Tongue (tissue), 3 donors: Measurements from ENCODE around the gene ZNF99. TPM values are rescaled to one million over a fixed set of nuclear protein-coding genes. Genes with fewer than 3 reads are reported as not detected.
"Not testable (repeated sequence)": the region's sequence is repeated elsewhere in the genome, so short reads cannot be mapped to it uniquely, and the experiment has no call there.

Experiments used
- DNase-seq: peaks from one replicate; pipeline ENCODE4 v3.0.0-alpha.2; 2015
- small RNA-seq: library from RNA; depleted of rRNA; stranded (forward); fragments of <200 nt; gene quantifications from one replicate; pipeline ENCODE3, GENCODE V24; 2014; ENCODE audit warnings: low replicate concordance
- total RNA-seq: library from RNA; depleted of rRNA; stranded (reverse); fragments of >200 nt; gene quantifications from one replicate; pipeline ENCODE4 v1.2.3, GENCODE V29; 2014

ZNF99 gene
- total RNA-seq: 0.51 TPM

DNA sequence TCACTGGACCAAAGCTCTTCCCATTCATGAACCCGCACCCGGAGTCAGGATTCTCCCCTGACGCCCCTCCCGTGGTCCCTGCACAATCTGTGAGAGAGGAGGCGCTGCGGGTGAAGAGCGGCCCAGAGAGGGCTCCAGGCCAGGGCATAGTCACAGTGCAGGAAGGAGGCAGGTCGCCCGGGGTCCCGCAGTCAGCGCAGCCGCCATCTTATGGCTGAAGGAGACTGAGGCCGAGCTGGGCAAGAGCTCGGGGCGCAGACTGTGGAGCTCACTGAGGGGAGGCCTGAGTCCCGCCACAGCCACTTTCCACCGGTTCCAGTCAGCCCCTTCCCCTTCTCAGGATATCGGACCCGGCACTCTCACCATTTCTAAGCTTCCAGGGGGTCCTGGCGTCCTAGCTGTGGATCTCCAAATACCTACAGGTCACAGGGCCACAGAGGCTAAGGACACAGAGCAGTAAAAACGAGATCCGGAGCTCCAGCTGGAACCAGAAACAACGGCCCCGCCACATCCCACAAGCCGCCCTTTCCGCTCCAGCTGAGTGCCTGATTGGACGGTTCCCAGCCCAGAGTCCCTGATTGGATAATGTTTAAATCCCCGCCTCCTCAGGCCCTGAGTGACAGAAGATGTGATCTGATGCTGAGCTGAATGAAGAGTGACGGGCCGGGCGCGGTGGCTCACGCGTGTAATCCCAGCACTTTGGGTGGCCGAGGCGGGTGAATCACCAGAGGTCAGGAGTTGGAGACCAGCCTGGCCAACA is at the start of gene ZNF99:
ZNF99 (minus strand) TSS at position 501 of the 760 bp plus-strand sequence; CDS start at position 366, 135 bp downstream.
- peak; percentile 89 for DNase-seq

- no peak for DNase-seq
Measured at GRCh38 chr19:22832031-22832762, 48.2 kb upstream of the ZNF99 start, which contains the start of gene ZNF723. Gene ZNF723 (plus strand): TSS chr19:22832291. CDS start chr19:22832380, 89 bp downstream.

DNA sequence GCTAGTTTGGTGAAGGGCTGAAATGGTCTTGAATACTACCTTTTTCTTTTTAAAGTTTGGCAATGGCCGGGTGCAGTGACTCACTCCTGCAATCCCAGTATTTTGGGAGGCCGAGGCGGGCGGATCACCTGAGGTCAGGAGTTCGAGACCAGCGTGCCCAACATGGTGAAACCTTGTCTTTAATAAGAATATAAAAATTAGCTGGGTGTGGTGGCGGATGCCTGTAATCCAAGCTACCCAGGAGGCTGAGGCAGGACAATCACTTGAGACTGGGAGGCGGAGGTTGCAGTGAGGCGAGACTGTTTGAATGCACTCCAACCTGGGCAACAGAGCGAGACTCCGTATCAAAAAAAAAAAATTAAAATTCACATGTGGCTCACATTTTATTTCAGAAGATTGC is 47.3 kb upstream of the ZNF99 start:
- DNase-seq: no peak

DNA sequence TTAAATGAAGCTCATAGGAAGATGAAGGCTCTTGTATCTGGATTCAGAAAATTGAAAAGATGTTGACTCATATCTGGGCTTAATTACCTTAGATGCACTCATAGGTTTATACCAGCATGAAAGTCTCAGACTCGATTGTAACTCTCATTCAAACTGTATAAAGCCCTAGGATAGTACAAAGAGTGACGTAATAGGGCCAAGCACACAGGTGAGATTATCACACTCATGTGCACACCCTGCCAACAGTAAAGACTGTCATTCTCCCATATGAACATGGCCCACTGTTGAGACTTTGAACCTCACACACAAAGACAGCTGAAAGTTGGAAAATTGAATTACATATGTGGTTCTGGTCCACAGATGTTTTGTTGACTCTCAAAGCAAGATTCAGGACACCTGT is 30.2 kb upstream of the ZNF99 start:
- no peak for DNase-seq

DNA sequence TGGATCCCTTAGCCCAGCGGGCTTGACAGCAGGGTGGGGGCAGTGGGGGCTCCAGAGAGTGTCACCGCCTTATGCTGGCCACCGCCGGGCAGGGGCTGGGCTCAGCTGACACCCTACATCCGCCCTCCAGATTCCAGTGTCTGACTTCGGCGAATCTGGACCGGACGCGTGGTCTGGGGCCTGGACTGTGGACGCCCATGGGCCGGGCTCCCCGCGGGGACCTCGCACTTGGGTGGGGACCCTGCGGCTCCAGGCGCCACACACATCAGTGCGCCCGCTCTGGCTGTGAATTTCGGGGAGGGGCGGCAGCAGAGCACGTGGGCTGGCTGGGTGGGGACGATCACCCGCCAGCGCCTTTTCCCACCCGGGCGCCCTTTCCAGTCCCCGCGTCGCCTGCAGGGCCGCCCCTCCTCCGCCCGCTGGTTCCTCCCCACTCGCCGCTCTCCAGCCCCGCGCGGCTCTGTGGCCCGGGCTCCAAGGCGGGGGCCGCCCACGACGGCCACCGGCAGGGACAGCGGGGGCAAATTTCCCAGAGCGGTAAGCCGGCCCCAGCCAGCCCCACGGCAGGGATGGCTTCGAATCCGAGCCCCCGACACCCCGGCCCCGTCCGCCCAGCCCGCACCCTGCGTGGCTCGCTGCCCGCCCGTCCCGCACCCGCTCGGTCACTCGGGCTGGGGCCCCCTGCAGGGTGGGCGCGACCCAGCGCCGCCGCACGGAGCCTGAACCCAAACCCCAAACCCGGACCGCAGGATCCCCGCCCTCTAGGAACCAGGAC is 23.3 kb upstream of the ZNF99 start:
- DNase-seq: no peak

DNA sequence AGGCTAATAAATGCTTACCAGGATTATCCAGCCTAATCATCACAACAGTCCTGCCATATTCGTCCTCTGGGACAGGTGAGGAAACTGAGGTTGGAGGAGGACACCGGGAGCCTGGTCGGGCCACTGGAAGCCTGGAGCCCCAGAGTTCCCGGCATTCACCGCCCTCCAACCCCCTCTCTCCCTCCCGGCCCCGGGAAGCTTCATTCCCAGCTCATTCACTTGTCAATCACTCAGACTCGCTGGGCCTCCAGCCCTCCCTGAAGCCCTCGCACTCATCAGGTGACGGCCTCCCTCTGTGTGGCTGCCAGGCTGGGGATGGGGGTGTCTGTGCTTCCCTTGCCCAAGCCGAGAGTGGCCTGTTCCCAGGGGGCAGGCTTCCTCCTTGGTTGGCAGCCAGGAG is 22.5 kb upstream of the ZNF99 start:
- DNase-seq: no peak

DNA sequence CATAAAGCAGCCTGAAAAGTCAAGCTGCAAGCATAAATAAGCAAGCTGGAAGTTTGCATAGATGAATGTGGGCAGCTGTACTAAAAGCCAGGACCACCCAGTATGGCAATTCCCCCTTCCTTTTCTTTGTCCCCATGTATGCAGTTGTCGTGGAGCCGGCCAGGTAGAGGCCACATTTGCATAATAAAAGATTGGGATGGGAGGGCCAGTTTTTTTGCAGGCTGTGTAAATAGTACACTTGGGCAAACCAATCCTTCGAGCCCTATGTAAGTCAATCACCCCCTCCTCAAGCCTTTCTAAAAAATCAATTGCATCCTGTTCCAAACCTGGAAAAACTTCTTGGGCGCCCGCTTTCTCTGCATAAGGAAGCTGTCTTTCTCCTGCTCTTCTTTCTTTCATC is 13.1 kb upstream of the ZNF99 start:
- no peak for DNase-seq

- not testable (repeated sequence) for DNase-seq
Measured at GRCh38 chr19:22792863-22793262, 8.9 kb upstream of the ZNF99 start.

GRCh38 chr19:22735911-22736645 is 47.9 kb downstream of the ZNF99 start:
- no peak for DNase-seq

DNA sequence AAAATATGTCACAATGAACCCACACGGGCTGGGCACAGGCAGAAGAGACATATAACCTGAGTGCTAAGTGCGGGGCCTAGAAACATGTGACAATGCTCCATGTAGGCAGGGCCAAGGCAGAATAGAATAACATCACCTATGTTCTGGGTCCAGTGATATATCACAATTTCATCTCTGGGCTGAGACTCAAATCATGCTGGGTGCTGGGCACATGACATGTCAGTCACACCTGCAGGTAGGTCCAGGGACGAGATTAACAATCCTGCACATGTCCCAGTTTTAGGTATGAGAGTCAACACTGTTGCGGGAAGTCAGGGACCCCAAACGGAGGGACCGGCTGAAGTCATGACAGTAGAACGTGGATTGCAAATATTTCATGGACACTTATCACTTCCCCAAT is 50.3 kb downstream of the ZNF99 start:
- DNase-seq: no peak

GRCh38 chr19:22728214-22728613 is 55.7 kb downstream of the ZNF99 start:
- DNase-seq: not testable (repeated sequence)

- not testable (repeated sequence) for DNase-seq
Measured at GRCh38 chr19:22721533-22721932, 62.4 kb downstream of the ZNF99 start.

GRCh38 chr19:22708983-22709382 is 75.0 kb downstream of the ZNF99 start:
- DNase-seq: no peak

DNA sequence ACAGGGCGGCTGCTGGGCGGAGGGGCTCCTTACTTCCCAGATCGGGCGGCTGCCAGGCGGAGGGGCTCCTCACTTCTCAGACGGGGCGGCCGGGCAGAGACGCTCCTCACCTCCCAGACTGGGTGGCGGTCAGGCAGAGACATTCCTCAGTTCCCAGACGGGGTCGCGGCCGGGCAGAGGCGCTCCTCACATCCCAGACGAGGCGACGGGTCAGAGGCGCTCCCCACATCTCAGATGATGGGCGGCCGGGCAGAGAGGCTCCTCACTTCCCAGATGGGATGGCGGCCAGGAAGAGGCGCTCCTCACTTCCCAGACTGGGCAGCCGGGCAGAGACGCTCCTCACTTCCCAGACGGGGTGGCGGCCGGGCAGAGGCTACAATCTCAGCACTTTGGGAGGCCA is 80.9 kb downstream of the ZNF99 start:
- DNase-seq: not testable (repeated sequence)

GRCh38 chr19:22702661-22703060 is 81.3 kb downstream of the ZNF99 start:
- DNase-seq: not testable (repeated sequence)

Small RNAs within 50 kb of the gene (small RNA-seq; reads per million reads assigned to genes)
- gene AC008626.1 (not detected), gene AC008626.2 (not detected)

Other genes starting within 250 kb of the ZNF99 start
- 1.6 TPM for gene ZNF492, start 149.8 kb downstream of the ZNF99 start, total RNA-seq
- not detected for gene ZNF723, start 48.1 kb upstream of the ZNF99 start, total RNA-seq
- 0.31 TPM for gene ZNF728, start 219.0 kb upstream of the ZNF99 start, total RNA-seq